Activated gamma-delta T cell treated with Interleukin-2 at 50 U/mL for 16 hours (primary cell): Measurements from ENCODE around the gene FRY.

ENCODE experiments used
- DNase-seq: peaks from one replicate; pipeline ENCODE4 v3.0.0-alpha.2; 2020

FRY gene

DNA sequence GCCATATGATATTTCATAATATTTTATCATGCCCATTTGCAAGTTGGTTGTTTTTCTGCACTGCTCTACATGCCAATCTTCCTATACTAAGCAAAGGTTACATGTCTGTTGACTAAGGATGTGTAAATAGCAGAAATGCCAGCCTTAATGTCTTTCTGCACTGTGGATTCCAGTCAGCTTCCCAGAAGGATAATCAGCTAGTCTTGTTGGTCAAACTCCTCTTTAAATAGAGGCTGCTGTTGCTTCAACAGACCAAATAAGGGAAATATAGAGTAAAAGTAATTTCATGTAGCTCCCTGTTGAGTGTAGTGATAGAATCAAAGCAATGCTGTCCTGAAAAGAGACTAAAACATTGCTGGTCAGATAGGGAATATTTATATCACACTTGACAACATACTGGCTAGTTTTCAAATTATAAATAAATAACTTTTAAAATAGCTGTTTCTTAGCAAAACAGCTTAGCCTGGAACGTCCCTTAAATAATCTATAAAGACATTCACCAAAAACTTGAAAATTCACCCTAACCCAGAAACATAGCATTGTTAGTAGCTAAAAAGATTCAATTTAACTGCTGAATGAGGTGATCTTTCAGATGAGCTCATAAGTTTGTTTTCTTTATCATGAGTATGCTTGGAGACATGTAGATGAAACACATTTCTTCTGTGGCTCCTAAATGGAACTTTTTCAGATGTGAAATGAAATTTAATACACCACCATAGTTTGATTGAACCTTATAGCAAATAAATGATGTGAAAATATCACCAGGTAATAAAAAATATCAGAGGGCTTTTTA, 56.6 kb downstream of the FRY start:
- no peak for DNase-seq

DNA sequence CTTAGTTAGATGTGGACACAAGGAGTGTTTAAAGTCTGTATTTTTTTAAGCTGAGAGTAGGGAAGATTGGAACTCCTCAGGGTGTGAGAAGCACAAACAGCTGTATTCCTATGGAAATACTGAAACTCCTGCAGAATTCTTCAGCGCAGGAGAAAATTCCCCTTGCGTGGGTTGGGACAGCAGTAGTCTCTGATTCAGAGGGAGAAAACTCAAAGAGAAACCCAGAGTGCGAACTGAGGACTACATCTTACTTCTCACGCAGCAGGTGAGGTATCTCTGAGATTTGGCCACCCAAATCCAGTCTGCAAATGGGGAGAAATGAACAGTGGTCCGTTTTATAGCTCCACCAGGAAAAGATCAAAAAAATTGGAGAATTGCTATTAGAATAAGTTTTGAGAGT, 60.9 kb downstream of the FRY start:
- no peak for DNase-seq

DNA sequence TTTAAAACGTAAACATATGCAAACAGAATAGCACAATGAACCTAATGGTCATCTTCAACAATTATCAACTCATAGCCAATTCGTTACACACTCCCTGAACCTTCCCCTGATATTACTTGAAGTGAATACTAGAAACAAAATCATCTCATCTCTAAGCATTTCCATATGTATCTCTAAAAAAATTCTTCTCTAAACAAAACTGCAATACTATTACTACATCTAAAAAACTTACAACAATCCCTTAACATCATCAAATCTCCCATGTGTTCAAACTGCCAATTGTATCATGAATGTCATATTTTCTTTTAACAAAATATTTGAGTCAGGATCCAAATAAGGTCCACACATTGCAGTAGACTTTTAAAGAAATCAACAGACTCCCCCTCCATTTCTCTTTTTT, 61.4 kb downstream of the FRY start:
- no peak for DNase-seq

DNA sequence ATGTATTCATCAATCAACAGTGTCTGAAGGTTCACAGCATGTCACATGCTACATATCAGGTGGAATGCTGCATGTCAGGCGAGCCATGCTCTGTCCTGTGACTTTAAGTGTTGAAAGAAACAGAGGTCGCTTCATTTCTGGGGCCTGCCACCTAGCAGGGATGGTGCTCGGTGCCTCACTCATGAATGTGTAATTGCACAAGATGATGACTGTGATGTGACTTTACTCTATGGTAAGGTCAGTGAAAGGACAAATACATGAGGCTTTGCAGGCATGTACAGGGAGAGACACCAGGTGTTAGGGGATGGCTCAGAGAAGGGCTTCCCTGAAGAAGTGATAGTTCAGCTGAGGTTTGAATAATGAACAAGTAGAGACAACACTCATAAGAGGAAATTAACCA, 66.7 kb downstream of the FRY start:
- DNase-seq = no peak

DNA sequence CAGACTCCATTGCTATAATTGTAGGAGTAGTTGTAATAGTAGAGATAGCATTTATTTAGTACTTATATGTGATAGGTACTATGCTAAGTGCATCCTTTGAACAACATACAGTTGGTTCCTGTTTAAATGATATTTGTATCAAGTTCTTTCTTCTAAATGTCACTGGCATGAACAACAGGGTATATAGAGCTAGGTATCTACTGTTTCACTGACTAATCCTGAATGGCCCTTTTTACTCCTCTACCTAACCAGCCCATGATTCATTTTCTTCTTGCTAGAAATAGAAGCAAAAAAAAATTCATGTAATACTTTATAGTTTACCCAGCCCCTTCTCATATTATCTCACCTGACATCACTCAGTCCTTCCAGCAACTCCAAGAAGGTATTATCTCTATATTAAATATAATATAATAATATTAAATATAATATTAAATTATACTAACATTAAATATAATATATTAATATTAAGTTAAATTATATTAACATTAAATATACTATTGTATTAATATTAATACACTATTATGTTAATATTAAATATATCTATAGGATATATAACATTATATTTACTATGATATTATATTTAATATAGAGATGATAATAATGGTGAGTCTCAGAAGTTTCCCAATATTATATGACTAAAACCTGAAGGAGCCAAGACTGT, 74.2 kb downstream of the FRY start:
- DNase-seq = no peak

DNA sequence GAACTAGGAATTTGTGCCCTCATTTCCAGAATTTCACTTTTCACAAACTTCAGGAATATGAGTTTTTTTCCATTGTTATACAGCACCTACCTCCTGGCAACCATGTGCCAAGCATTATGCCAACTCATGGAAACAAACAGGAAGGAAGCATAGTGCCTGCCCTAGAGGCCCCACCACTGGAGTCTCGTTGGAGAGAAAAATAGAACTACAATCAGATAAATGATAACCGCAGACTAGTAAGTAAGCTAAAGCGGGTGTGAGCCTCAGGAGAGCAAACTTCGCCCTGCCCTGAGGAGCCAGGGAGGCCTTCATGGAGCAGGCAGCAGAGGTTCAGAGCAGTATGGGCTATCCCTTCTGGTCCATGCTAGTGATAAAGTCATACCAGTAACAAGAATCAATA, 75.9 kb downstream of the FRY start:
- DNase-seq = no peak

DNA sequence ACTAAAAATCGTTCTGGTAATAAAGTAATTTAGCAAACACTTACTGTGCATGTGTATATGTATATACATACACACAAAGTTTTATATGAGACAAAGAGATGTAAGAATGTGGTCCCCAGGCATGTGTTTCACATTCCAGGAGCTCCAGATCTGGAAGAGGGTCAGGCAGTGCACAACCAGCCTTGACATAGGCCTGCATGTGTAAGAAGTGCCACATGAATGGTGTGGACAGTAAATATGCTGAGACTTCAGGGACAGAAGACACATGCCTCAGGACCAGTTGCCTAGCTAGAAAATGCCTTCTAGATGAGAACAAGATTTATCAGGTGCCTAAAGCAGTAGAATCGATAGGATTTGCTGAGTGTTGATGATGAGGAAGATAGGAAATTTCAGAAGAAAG, 76.4 kb downstream of the FRY start:
- DNase-seq = no peak

DNA sequence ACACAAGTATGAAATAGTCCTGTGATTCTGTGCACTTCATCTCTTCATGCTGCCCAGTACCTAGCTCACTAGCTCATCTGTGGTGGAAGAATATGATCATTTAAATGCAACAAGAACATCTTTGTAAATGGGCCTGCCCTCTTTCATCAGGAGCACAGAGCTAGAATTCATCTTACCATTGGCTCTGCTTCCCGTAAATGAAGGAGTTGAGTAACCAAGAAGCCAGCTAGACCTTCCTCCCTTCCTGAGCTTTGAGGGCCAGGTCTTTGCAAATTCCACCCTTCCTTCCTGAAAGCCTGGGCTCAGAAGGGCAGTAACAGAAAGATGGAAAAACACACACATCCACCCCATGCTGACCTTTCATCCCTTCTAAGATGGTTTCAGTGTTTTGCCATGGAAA, 82.0 kb downstream of the FRY start:
- DNase-seq = no peak

DNA sequence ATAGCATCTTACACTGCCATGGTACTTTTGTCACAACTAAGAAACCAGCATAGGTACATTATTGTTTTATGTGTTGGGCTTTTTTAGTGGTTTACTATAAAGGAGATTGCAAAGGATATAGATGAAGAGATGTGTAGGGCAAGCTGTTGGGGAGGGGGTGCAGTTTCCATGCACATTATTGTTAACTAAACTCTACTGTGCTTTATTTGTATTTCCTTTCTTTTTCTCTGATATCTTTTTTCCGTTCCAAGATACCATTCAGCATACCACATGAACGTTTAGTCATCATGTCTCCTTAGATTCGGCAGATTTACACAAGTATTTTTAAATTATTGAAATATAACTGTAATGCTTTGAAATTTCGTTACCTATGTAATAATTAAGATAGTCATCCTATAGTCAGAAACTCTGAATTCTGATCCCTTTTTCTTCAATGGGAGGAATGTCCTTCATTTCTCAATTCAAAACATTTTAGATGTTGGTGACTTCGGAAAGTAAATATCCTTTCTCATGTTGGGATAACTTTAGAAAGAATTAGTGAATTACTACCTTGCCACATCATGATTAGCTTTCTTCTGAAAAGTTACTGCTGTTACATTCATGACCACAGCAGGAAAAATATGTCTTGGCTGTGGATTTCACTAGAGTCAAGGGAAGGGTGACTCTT, 82.8 kb downstream of the FRY start:
- no peak for DNase-seq

DNA sequence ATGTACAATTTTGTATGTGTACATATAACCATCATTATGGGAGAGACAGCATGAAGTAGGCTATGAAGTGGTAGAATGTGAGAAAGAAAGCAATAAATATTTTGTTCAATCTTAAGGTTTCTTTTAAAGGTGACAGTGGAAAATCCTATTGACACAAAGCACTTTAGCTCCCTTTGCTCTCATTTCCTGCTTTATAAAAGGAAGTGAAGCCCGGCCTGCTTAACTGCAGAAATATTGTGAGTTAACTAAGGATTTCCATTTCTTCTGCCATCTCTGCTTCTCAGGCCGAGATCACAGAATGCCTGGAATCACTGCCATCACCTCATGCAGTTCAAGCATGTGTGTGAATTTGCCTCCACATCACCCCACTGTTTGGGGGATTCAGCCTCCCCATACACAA, 83.5 kb downstream of the FRY start:
- no peak for DNase-seq

DNA sequence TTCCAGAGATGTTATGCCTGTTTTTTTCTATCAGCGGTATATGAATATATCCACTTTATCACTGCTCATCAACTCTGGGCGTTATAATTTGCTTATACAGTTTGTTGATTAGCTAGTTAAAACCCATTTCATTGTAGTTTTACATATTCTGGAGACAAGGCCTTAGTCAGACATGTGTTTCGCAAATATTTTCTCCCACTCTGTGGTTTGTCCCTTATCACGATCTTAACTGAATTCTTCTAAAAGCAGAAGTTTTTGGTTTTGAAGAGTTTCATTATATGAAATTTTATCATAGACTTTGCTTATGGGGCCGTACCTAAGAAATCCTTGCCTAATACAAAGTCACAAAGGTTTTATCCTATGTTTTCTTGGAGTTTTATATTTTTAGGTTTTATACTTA, 84.6 kb downstream of the FRY start:
- no peak for DNase-seq

DNA sequence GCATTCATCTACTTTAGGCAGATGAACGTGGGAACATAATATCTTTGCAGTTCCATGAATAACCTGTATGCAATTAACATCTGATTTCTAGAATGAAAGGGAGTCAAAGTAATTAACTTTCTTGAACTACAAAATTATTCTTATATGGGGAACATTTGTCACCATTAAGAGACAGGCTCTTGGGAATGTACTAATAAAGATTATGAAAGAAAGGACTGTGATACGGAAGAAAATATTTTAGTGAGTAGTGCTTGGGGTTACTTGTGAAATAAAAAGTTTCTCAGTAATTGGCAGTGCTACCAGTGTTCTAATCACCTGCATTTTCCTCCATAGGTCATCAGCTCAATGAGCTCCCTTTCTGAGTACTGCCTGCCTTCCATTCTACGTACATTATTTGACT, 85.4 kb downstream of the FRY start:
- no peak for DNase-seq

DNA sequence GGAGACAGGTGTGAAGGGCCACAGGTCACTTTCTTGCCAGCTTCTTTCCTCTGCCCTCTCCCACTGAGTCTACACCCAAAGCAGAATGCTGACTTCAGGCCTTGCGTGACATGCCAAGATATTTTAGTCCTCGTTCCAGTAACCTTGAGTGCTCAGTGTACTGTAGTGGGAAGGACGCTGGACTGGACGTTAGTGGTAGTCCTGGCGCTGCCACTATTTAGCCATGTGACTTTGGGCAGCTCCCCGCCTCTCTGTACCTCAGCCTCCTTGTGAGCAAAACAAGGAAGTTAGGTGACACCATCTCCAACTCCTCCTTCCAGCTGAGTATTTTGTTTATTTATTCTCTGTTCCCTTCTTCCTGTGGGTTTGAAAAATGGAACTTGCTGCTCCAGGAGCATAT, 86.1 kb downstream of the FRY start:
- no peak for DNase-seq

DNA sequence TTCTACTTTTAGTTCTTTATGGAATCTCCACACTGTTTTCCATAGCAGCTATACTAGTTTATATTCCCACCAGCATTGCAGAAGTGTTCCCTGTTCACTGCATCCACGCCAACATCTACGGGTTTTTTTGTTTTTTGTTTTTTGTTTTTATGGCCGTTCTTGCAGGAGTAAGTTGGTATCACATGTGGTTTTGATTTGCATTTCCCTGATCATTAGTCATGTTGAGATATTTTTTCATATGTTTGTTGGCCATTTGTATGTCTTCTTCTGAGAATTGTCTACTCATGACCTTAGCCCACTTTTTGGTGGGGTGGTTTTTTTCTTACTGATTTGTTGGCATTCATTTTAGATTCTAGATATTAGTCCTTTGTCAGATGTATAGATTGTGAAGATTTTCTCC, 89.7 kb downstream of the FRY start:
- DNase-seq = no peak

DNA sequence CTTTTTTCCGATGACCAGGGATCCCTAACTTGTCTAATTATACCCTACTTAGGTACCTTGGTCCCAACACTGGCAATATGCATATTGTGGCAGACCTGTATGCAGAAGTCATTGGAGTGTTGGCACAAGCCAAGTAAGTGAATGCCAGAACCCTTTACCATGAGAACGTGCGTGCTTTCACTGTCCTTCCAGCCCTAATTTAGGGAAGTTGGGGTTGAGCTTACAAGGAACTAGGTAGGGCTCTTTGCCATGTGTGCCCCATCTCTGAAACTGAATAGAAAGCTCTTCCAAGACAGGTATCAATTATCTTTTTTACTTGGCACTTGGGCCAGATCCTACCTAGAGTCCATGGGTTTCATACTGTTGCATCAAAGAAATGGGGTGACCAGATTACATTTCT, 93.2 kb downstream of the FRY start:
- no peak for DNase-seq

DNA sequence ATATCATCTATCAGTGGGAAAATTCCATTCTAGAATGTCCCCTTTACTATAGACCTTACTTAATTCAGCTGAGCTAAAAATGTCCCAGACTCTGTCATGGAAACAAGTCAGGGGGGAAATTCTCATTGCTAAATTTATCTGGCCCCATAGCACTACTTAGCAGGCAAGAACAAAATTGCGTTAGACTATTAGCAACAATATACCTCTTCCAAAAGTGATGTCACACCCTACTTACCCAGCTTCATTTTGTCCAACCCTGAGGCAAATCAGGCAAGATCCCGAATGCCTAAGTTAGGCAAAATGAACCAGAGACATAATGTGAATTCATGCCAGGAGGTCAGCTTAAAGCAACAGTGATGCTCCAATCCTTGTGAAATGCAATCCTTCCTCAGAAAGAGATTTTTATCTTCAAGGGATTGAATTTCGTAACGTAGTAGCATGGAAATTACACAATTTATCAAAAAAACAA, 93.7 kb downstream of the FRY start:
- no peak for DNase-seq

DNA sequence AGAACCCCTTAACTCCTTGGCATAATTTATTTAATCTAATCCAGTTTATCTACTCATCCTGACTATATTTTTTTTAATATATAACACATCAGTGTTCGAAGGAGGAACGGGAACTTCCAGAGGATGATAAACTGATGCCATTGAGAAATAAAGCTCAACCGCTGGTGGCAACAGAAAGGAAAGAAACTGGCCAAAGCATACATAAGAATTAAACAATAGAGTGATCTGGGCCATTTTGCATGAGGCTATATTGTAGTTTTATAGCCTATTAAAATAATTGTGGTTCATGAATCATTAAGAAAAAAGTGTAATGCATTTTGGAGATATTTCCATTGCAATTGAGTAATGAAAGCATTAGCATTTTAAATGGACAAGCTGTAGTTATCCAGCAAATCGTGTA, 94.2 kb downstream of the FRY start:
- DNase-seq = no peak

DNA sequence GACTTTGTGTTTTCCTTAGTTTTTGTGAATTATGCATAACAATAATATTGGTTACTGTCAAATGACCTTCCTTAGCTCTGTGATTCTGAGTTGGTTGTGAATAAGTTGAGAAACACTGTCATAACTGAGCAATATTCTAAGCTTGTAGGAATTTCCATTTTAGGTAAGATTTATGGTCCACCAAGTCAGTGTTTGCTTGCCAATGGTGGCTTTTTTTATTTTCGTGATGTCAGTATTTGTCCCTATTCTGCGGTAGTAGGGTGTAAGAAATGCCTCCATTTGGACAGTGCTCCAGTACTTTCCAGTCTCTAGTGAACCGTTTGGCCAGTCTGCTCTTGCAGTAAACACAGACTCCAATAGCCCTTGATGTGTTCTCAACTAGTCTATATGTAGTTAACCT, 94.7 kb downstream of the FRY start:
- DNase-seq = no peak

DNA sequence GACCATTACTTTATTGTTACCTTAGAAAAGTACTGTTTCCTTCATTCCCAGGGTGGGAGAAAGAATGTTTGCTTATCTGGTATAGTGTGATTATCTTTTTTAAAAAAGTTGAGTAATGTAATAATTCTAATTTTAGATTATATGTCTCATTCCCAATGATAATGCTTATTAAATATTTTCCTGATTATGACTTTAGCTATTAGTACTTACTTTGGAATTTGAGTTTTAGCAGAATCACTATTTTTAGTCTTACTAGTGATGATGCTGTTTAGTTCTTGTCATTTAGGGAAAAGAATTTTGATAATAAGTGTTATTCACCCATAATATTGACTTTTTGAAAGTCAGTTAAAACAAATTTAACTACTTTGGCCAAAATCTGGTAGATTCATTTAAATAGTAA, 95.2 kb downstream of the FRY start:
- DNase-seq = no peak

DNA sequence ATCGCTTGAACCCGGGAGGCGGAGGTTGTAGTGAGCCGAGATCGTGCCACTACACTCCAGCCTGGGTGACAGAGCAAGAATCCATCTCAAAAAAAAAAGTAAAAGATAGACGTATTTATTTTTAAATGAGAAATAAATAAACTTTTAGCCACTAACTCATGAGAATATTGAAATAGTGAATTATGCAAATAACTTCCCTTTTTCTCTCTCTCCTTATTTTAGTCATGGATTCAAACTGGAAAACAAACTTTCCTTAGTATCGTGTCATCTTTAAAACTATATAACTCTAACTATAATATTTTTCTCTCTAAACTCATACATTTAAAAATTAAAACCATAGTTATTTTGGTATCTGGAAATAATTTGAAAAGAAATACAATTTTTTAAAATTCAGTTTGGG, 96.1 kb downstream of the FRY start:
- no peak for DNase-seq

DNA sequence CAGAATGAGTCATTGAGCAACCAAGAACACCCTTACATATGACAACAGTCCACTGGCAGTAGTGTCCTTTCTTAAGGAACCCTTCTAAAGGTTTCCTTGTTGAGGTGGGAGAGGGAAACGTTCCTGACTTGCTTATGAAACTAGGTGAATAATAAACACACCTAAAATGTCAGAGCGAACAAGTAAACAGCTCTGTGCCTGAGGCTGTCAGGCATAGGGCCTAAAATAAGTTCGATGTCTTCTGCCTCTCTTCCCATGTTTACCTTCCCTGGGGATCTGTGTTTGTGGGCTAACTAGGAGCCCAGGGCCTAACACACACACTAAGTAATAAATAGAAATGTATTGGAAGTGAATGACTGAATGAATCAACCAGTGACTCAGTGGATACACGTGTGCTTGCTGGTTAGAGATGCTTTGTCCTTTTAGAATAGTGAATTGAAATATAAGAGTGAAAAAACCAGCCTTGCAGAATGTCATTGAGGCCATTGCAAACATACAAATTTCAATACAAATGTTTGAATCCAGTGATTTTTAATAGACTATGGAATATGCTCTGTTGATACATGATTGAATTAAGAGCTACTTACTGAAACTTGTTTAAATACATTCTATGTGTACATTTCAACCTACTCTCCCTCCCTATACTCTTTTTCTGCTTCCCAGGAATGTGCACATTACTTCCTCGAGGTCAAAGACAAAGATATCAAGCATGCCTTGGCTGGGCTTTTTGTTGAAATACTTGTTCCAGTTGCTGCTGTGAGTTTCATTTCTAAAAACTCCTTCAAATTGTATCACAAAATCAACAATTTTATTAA, 102.9 kb downstream of the FRY start:
- no peak for DNase-seq

DNA sequence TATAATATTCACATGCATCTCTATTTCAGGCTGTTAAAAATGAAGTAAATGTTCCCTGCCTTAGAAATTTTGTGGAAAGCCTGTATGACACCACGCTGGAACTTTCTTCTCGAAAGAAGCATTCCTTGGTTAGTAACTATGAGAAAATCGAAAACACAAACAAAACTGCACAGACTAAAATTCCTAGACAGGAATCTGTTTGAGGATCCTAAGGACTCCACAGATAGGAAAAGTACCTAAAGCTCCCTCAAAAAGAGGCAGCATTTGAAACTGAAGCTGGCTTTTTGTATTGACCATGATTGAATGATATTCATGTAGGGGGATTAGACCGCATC, 103.4 kb downstream of the FRY start:
- DNase-seq = no peak

DNA sequence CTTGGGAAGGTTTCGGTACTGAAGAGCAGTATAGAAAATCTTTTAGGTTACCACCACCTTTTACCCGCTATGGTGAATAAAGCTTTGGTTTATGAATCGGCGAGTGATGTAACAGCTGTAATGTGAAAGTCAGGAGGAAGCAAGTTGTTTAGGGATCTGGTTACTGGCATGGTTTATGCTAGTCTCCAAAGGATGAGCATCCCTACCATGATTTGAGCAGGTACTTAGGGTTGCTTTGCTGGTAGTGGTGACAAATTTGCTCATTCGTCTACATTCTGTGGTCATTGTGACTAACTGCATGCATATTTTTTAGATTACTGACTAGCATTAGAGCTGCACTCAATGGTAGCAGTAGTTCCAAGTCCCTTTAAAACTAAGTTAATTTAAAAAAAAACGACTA, 104.1 kb downstream of the FRY start:
- DNase-seq = no peak

DNA sequence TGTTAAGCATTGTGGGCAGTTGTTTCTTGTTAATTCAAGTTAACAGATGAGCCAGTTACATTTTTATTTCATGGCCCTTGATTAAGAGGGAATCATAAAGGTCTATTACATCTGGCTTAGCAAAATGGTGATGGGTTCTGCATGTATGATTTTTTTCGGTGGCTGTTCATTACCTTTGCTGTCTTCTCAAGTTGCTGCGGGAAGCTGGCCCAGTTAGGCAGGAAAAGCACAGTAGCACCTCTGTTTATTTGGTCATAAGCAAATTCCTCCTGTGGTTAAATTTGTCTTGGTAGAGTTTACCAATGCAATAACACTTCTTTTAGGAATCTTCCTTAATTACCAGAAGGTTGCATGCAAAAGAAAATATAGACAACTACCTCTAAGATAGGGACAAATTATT, 104.5 kb downstream of the FRY start:
- no peak for DNase-seq
